Tibial artery (tissue), 4 donors: ENCODE measurements around the gene TEKT2.

Experiments
- DNase-seq, 2 donors: peaks; one replicate each; pipeline ENCODE4 v3.0.0-alpha.2; 2019
- H3K27ac ChIP-seq, 2 donors: fragments of 200-600 bp; sonication (generic) in 1 of 2; 1 replicate in 1 of 2; 2 replicates in 1 of 2; pipeline ENCODE4 v1.5.1; 2018 to 2019; ENCODE audit warnings: mild to moderate bottlenecking in 1 of 2
- H3K27me3 ChIP-seq, 2 donors: fragments of 200-600 bp; sonication (generic) in 1 of 2; one replicate each; pipeline versions ENCODE4 v1.5.1 to v1.6.0; 2016 to 2019
- H3K36me3 ChIP-seq, 3 donors: fragments of 200-600 bp; sonication (generic) in 2 of 3; one replicate each; pipeline ENCODE4 v1.5.1; 2016 to 2019; ENCODE audit warnings: mild to moderate bottlenecking in 2 of 3
- H3K4me1 ChIP-seq, 4 donors: fragments of 200-600 bp; sonication (generic) in 2 of 4; 1 replicate in 3 of 4; 2 replicates in 1 of 4; pipeline ENCODE4 v1.5.1; 2016 to 2019
- H3K4me3 ChIP-seq, 2 donors: fragments of 200-600 bp; sonication (generic) in 1 of 2; 1 replicate in 1 of 2; 2 replicates in 1 of 2; pipeline ENCODE4 v1.5.1; 2018 to 2019; ENCODE audit warnings: mild to moderate bottlenecking in 2 of 2
- H3K9me3 ChIP-seq, 3 donors: fragments of 200-600 bp; sonication (generic) in 1 of 3; one replicate each; pipeline ENCODE4 v1.5.1; 2016 to 2019
- intact Hi-C: fragments of 100-400 bp; cut with DNase I; formaldehyde crosslinking; loops from one replicate; pipeline ENCODE4 v1.15.0; 2023; ENCODE audit warnings: low total_unique reads
- TF ChIP-seq, protein P1 (sequence below), 2 experiments: fragments of 200-600 bp in 1 of 2; fragments of 450-650 bp in 1 of 2; IDR thresholded peaks; one replicate each; pipeline ENCODE4 v1.5.1; 2017 to 2019; ENCODE audit warnings: antibody characterized with exemption in 2 of 2, mild to moderate bottlenecking in 1 of 2, moderate library complexity in 1 of 2

The TEKT2 gene

DNA sequence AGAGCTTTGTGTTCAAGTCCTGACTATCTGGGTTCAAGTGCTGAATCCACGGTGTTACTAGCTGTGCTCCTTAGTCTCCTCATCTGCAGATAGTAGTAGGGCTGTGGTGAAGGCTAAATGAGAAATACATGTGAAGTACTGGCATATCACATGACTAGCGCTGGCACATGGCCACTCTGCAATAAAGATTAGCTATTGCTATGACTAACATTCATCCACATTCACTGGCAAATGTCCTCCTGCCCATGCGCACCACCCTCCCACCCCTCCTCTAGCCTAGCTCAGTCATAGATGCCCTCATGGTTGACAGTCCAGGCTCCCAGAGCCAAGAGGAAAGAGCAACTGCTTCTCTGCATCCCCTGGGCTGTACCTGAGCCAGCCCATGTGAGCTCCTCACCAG is 49.6 kb downstream of the TEKT2 start:
- no peaks in the 10 kb centered on the region for H3K9me3 ChIP-seq
- H3K36me3 ChIP-seq, result peaks cover 8 to 21% (median 18%) of the 10 kb centered on the region in 3 donors
- intact Hi-C loops, result no loop called here
- peak; percentile 74 to 89 for DNase-seq
- peaks cover 7 to 52% (median 43%) of the 10 kb centered on the region in 4 donors for H3K4me1 ChIP-seq
- peak overlapping the region; percentile 76 to 77 for H3K27ac ChIP-seq
- TF ChIP-seq, protein P1, sequence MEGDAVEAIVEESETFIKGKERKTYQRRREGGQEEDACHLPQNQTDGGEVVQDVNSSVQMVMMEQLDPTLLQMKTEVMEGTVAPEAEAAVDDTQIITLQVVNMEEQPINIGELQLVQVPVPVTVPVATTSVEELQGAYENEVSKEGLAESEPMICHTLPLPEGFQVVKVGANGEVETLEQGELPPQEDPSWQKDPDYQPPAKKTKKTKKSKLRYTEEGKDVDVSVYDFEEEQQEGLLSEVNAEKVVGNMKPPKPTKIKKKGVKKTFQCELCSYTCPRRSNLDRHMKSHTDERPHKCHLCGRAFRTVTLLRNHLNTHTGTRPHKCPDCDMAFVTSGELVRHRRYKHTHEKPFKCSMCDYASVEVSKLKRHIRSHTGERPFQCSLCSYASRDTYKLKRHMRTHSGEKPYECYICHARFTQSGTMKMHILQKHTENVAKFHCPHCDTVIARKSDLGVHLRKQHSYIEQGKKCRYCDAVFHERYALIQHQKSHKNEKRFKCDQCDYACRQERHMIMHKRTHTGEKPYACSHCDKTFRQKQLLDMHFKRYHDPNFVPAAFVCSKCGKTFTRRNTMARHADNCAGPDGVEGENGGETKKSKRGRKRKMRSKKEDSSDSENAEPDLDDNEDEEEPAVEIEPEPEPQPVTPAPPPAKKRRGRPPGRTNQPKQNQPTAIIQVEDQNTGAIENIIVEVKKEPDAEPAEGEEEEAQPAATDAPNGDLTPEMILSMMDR (IDR thresholded peaks at IDR 0.05), result no peak
- no peaks in the 10 kb centered on the region for H3K27me3 ChIP-seq
- H3K4me3 ChIP-seq, result no peak overlapping the region

DNA sequence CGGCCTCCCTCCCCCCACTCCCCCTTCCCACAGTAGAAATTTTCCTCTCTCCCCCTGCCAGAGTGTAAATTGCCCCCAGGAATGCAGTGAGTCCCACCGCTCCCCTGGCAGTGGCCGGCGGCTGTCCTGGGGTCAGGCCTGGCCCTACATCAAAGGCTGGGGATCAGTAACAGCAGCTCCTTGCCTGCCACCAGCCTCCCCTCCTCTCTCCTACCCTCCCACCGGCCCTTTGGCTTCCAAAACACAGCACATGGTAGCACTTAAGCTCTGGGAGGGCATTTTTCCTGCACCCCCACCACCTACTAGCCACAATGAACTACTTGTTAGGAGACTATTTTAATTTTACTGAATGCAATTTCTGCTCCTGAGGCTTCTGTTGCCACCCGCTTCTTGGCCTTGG is 50.1 kb downstream of the TEKT2 start:
- Histone ChIP-seq H3K4me3 (no peak overlapping the region), H3K27ac (peak overlapping the region; percentile 76 to 77), H3K27me3 (no peaks in the 10 kb centered on the region), H3K9me3 (no peaks in the 10 kb centered on the region), H3K36me3 (peaks cover 14 to 26% (median 18%) of the 10 kb centered on the region in 3 donors), H3K4me1 (peaks cover 7 to 52% (median 41%) of the 10 kb centered on the region in 4 donors)
- TF ChIP-seq, protein P1 (IDR thresholded peaks at IDR 0.05), result no peak
- intact Hi-C loops, result no loop called here
- no peak for DNase-seq

DNA sequence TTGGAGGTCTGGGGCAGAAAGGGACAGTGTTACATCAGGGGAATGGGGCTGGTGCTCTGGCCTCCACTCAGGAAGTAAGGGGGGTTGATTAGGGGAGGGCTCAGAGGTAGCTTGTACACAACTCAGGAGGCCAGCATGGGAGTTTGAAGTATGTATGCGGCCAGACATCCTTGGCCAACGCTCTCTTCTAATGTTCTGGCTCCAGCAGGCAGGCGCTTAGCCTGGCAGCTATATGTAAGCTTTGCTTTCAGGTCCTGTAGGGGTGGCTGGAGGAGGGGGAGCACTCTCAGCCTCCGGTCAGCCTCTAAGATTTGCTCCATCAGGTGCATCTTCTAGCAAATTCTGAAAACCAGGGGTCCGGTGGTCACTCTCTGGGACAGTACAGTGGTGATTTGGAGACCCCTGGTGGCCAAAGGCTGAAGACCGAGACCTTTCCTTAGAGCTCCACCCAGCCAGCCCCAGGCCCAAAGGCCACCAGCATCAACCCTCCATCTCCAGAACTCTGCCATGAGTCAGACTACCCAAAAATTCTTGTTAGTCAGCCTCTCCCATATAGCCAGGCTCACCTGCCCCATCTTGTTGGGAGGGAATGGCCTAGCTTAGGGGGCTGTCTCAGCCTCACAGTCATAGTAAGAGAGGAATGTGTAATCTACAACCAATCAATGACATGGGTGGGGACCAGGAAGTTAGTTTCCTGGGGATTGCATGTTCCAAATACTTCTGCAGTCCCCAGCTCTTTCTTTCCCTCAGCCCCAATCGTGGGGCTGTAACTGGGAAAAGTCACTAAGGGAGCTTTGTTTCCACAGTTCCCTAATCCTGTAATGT is 50.8 kb downstream of the TEKT2 start:
- Histone ChIP-seq H3K36me3 (peaks cover 20 to 32% (median 24%) of the 10 kb centered on the region in 3 donors), H3K9me3 (no peaks in the 10 kb centered on the region), H3K27me3 (no peaks in the 10 kb centered on the region), H3K4me1 (peaks cover 7 to 54% (median 41%) of the 10 kb centered on the region in 4 donors), H3K27ac (peak overlapping the region; percentile 76 to 77), H3K4me3 (no peak overlapping the region)
- DNase-seq, result peak; percentile 58 to 81
- TF ChIP-seq, protein P1 (IDR thresholded peaks at IDR 0.05), result peak; percentile 76 to 90
- intact Hi-C loops, result loop anchor here (1.0 kb wide), 1 partner anchor 34 kb away; no protein-coding TSS in a partner anchor

DNA sequence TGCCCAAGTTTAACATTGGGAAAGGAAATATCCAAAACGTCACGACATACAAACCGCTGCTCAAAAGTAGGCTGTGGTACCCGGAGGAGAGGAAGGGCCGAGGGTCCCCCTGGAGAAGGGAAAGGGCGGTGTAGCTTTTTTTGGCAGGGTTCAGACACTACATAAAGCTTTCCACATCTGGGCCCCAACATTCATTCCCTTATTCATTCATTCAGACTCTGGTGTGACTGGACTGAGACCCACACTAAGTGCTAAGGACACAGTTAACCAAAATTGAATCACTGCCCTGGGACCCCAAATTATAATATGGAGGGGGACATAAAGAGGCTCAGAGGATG is 51.4 kb downstream of the TEKT2 start:
- Histone ChIP-seq H3K4me1 (peaks cover 7 to 60% (median 42%) of the 10 kb centered on the region in 4 donors), H3K9me3 (no peaks in the 10 kb centered on the region), H3K27ac (peak overlapping the region; percentile 76 to 77), H3K4me3 (no peak overlapping the region), H3K27me3 (no peaks in the 10 kb centered on the region), H3K36me3 (peaks cover 20 to 38% (median 24%) of the 10 kb centered on the region in 3 donors)
- TF ChIP-seq, protein P1 (IDR thresholded peaks at IDR 0.05), result no peak
- intact Hi-C loops, result loop anchor here (1.0 kb wide), 1 partner anchor 35 kb away; no protein-coding TSS in a partner anchor
- DNase-seq, result no peak

DNA sequence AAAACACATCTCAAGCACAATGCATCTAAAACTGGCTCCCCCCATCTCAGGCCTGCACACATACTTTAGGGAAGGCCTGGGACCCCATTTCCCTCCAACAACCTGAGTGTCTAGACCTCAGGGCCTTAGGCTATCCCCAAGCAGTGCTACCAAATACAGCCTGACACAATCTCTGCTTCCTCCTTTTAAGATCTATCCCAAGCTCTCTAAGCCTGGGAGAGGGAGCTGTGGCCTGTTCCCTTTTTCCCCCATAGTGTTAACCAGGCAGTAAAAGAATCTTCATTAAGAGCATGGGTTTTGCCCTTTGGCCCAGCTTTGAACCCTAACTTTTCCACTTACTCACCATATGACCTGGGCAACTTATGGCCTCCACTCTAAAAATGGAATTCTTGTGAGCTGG is 51.9 kb downstream of the TEKT2 start:
- H3K36me3 ChIP-seq, result peaks cover 20 to 38% (median 24%) of the 10 kb centered on the region in 3 donors
- no peak for DNase-seq
- peaks cover 7 to 65% (median 44%) of the 10 kb centered on the region in 4 donors for H3K4me1 ChIP-seq
- TF ChIP-seq, protein P1 (IDR thresholded peaks at IDR 0.05), result no peak
- intact Hi-C loops, result loop anchor here (1.0 kb wide), 1 partner anchor 35 kb away; no protein-coding TSS in a partner anchor
- no peak overlapping the region for H3K4me3 ChIP-seq
- H3K27ac ChIP-seq, result peak overlapping the region; percentile 76 to 77
- H3K9me3 ChIP-seq, result no peaks in the 10 kb centered on the region
- H3K27me3 ChIP-seq, result no peaks in the 10 kb centered on the region
